Purkinje cell (primary cell): ENCODE results near the gene NUP62. TPM values are rescaled to one million over a fixed set of nuclear protein-coding genes. Genes with fewer than 3 reads are reported as not detected.

Source experiments
- polyA plus RNA-seq: library from polyadenylated mRNA; unstranded; fragments of >200 nt; fragmentation: Nextera tagmentation; gene quantifications from 2 replicates; pipeline ENCODE4 v1.2.1, GENCODE V29; 2014

Gene NUP62, protein sequence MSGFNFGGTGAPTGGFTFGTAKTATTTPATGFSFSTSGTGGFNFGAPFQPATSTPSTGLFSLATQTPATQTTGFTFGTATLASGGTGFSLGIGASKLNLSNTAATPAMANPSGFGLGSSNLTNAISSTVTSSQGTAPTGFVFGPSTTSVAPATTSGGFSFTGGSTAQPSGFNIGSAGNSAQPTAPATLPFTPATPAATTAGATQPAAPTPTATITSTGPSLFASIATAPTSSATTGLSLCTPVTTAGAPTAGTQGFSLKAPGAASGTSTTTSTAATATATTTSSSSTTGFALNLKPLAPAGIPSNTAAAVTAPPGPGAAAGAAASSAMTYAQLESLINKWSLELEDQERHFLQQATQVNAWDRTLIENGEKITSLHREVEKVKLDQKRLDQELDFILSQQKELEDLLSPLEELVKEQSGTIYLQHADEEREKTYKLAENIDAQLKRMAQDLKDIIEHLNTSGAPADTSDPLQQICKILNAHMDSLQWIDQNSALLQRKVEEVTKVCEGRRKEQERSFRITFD
- 4.9 and 5.0 TPM in 2 replicates for polyA plus RNA-seq

DNA sequence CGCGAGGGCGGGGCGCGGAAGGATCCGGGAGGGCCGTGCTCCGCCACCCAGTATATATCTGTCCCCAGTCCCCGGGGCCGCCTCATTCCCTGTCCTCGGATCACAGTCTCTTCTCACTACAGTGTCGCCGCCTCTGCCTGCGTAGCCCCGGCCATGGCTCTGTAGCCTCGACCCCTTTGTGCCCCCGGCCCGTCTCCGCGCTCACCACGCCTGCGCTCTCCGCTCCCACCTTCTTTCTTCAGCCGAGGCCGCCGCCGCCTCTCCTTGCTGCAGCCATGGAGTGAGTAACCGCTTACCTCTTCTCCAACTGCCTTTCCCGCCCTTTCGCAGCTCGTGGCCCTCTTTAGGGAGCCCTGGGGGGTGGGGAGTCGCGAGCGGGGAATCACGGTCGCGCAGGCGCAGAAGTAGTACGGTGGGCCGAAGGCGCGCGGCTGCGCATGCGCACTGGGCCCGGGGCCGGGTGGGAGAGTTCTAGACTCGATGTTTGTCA is at the start of gene NUP62, which contains the start of gene ATF5:
NUP62 (minus strand) TSS at position 384 of the 490 bp plus-strand sequence. CDS start 19,697 bp downstream, outside the sequence.
ATF5 (plus strand) TSS at position 85 of the 490 bp plus-strand sequence. CDS start 1,646 bp downstream, outside the sequence.

DNA sequence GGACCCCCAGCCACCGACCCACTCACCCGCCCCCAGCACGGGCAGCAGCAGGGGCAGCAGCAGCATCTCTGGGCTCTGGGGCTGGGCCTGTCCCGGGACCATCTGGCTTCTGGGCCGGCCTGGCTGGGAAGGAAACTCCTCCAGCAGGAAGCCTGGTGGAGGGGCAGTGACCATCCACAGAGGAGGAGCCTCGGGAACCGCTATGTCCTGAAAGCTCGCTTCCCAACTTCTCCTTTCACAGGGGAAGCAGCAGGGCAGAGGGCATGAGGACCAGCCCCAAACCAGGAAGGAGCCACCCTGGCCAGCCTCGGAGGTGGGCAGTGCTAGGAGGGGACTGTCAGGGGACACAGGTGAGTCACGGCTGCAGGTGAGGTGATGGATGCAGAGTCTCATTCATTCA is 31.7 kb upstream of the NUP62 start, which contains the start of gene SIGLEC11:
SIGLEC11 (minus strand) TSS at position 193 of the 400 bp plus-strand sequence; CDS start at position 102, 91 bp downstream.

DNA sequence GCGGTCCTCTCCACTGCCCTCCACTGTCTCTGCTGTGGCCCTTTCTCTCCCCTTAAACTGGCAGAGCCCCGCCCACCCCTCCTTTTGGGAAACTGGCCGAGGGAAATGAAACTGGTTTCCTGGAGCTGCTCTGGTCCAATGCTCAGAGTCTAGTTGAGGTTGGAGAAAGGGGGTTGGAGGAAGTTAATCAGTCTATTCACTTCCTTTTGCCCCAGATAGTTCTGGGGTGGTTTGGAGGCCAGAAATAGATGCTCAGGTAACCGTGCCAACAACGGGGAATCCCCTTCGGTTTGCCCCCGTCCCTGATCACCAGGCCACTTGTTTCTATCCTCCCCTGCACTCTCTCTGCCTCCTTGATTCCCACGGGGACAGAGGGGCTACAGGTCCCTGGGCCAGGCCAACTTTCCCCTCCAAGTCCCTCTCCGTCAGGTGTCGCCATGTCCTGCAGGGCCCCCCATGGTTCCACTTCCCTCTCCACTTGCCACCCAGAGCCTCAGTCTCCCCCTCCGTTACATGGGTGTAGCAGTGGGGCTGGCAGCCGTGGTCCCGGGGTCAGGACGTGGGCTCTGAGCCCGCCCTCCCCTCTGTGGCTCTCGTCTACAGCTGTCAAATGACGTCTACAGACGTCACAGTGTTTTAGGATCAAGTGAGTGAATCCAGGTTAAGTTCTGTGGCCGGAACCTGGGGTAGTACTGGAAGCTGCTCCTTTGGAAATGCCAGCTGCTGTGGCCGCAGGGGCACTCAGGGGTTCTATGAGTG is 32.3 kb downstream of the NUP62 start, which contains the start of gene IL4I1:
IL4I1 (minus strand) TSS at position 25 of the 759 bp plus-strand sequence. CDS start 727 bp downstream, outside the sequence.

DNA sequence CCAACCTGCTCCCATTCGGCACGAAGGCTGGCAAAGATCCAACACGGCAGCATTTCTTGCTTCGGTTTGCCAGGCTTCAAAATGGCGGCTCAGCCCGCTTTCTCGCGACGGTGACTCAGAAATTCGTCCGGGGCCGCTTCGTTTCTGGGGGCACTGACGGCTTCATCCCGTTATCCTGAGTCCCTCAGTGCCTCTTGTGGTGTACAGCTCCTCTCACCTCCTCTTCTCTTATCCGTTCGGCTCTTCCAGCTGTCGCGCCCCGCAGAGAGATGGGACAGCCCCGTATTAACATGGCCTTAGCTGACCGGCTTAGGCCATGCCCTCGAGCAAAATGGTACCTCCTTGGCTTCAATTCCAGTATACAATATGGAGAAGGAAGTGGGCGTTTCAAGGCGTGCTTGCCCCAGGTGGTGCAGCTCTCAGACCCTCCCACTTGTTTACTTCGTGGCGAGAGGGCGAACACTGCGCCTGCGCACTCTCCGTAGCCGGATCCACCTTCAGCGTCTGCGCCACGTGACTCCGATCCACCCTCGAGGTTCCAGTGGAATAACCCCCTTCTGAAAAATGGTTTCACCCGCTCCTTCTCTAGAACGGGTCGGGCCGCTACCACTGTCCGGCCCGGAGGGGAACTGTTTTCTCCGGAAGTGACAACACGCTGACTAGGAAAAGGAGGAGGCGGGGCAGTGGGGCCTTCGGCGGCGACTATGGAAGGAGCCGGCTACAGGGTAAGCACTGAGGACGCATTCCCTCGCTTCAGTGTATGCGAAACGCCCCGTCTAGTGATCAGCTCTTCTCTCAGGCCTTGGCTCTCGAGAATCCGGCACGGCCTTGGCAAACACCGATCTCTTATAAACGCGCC is 52.1 kb downstream of the NUP62 start, which contains the start of the genes AKT1S1 and TBC1D17:
AKT1S1 (minus strand) TSS at position 336 of the 859 bp plus-strand sequence. CDS start 4,060 bp downstream, outside the sequence.
TBC1D17 (plus strand) TSS at position 683 of the 859 bp plus-strand sequence; CDS start at position 705, 22 bp downstream.

DNA sequence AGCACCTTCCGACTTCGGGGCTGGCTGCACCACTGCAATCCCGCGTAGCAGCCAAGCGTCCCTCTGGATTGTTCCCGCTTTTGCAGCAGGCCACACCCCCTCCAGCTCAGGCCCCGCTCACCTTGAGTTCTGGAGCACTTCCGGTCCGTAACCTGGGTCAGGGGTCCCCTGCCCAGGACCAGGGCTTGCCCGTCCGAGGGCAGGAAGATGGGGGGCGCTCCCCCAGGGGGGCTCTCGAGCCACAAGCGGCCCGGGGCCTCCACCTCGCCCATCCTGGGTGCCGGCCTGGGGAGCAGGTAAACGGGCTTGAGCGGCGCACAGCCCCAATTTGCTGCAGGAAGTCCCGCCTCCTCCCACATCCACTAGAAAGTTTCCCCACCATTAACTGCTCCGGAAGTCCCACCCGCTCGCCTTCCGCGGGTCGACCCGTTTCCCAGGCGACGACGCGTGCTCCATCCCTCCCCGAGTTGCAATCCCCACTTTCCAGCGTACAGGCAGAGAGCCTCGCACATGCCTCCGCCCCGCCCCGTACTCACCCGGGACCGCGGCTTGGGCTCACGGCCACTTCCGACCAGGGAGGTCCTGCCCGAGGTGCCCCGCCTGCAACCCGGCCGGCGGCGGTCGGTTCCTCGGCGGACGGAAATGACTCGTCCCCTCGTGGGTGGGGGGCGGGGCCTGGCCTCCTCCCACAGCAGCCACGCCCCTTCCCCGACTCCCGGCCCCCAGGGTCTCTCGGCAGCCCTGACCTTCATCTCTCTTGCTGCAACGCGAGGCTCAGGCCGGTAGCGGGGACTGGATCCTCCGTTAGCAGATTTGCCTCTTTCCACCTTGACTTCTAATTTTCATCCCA is 62.1 kb downstream of the NUP62 start, which contains the start of gene PNKP:
PNKP (minus strand) TSS at position 644 of the 850 bp plus-strand sequence; CDS start at position 272, 372 bp downstream.

Other genes with a start within 250 kb of the NUP62 start
- gene ADM5, start 239.9 kb downstream of the NUP62 start, polyA plus RNA-seq = 0.71 and 1.7 TPM in 2 replicates
- gene CPT1C, start 238.4 kb downstream of the NUP62 start, polyA plus RNA-seq = 90.8 and 125 TPM in 2 replicates
- gene TSKS, start 166.2 kb downstream of the NUP62 start, polyA plus RNA-seq = not detected in 2 replicates
- 8.3 and 8.6 TPM in 2 replicates for gene AP2A1, start 162.5 kb downstream of the NUP62 start, polyA plus RNA-seq
- 4.5 and 6.8 TPM in 2 replicates for gene FUZ, start 116.2 kb downstream of the NUP62 start, polyA plus RNA-seq
- 9.5 and 19.7 TPM in 2 replicates for gene MED25, start 111.2 kb downstream of the NUP62 start, polyA plus RNA-seq
- gene PTOV1, start 78.3 kb downstream of the NUP62 start, polyA plus RNA-seq = 47.9 and 48.8 TPM in 2 replicates
- gene PNKP, start 61.9 kb downstream of the NUP62 start, polyA plus RNA-seq = 5.1 and 13.1 TPM in 2 replicates
- gene AKT1S1, start 52.1 kb downstream of the NUP62 start, polyA plus RNA-seq = 1.1 and 1.7 TPM in 2 replicates
- gene TBC1D17, start 51.8 kb downstream of the NUP62 start, polyA plus RNA-seq = 1.2 and 1.4 TPM in 2 replicates
- gene IL4I1, start 32.6 kb downstream of the NUP62 start, polyA plus RNA-seq = not detected in 2 replicates
- gene ATF5, start 299 bp downstream of the NUP62 start, polyA plus RNA-seq = 0.49 and 0.73 TPM in 2 replicates
- not detected in 2 replicates for gene SIGLEC11, start 31.7 kb upstream of the NUP62 start, polyA plus RNA-seq
- gene VRK3, start 95.9 kb upstream of the NUP62 start, polyA plus RNA-seq = 45.5 and 54.7 TPM in 2 replicates
- gene ZNF473, start 96.5 kb upstream of the NUP62 start, polyA plus RNA-seq = 1.6 and 3.6 TPM in 2 replicates
- gene IZUMO2, start 233.8 kb upstream of the NUP62 start, polyA plus RNA-seq = 1.0 TPM in 1 of 2 replicates, not detected in the other